Parathyroid adenoma (tissue), 2 donors: ENCODE measurements around the gene RRP9.

Source experiments
- H2AFZ ChIP-seq: fragments of 300-600 bp; sonication (generic); one replicate; pipeline ENCODE4 v1.7.0; 2017; ENCODE audit warnings: antibody characterized with exemption, mild to moderate bottlenecking
- H3K27ac ChIP-seq: fragments of 300-600 bp; sonication (generic); one replicate; pipeline ENCODE4 v1.7.0; 2017
- H3K27me3 ChIP-seq: fragments of 300-600 bp; sonication (generic); one replicate; pipeline ENCODE4 v1.7.0; 2017; ENCODE audit warnings: low read length; ENCODE audit not compliant: control insufficient read depth, insufficient read depth
- H3K36me3 ChIP-seq: fragments of 300-600 bp; sonication (generic); one replicate; pipeline ENCODE4 v1.7.0; 2017; ENCODE audit warnings: low read length; ENCODE audit not compliant: control insufficient read depth, insufficient read depth
- H3K4me1 ChIP-seq: fragments of 300-600 bp; sonication (generic); one replicate; pipeline ENCODE4 v1.7.0; 2017; ENCODE audit warnings: control low read depth
- H3K4me2 ChIP-seq: fragments of 300-600 bp; sonication (generic); one replicate; pipeline ENCODE4 v1.7.0; 2017; ENCODE audit warnings: low read length
- H3K4me3 ChIP-seq: fragments of 300-600 bp; sonication (generic); one replicate; pipeline ENCODE4 v1.7.0; 2017; ENCODE audit warnings: low read depth, low read length
- H3K79me2 ChIP-seq: fragments of 300-600 bp; sonication (generic); one replicate; pipeline ENCODE4 v1.7.0; 2017; ENCODE audit warnings: control low read depth
- H3K9ac ChIP-seq: fragments of 300-600 bp; sonication (generic); one replicate; pipeline ENCODE4 v1.7.0; 2017; ENCODE audit warnings: mild to moderate bottlenecking
- H3K9me3 ChIP-seq: fragments of 300-600 bp; sonication (generic); one replicate; pipeline ENCODE4 v1.7.0; 2017; ENCODE audit warnings: low read length; ENCODE audit not compliant: control insufficient read depth
- TF ChIP-seq, protein P1 (sequence below): fragments of 300-600 bp; sonication (generic); IDR thresholded peaks from one replicate; pipeline ENCODE4 v1.7.0; 2017; ENCODE audit warnings: antibody characterized with exemption, mild to moderate bottlenecking
- donor health status: primary hyperparathyroidism.

Gene RRP9

DNA sequence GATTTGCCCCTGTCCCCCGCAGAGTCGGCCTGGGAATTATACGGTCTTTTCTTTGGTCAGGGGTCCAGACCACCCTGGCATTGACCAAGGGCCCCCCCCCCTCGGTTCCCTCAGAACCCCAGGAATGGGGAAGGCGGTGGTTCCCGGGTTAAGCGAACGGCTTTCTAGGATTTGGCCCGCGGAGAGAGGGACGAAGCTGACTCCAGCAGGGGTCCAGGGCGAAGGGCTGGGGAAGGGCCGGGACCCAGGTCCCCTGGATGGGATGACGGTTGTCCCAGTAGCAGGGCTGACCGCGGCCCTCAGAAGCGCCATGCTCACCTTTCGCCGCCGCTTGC lies 274 bp downstream of the RRP9 start:
- no peaks in the 10 kb centered on the region for H3K27me3 ChIP-seq
- H3K9me3 ChIP-seq: no peaks in the 10 kb centered on the region
- peak overlapping the region; percentile 86 for H2AFZ ChIP-seq
- H3K4me1 ChIP-seq: peaks cover 12% of the 10 kb centered on the region
- TF ChIP-seq, protein P1, sequence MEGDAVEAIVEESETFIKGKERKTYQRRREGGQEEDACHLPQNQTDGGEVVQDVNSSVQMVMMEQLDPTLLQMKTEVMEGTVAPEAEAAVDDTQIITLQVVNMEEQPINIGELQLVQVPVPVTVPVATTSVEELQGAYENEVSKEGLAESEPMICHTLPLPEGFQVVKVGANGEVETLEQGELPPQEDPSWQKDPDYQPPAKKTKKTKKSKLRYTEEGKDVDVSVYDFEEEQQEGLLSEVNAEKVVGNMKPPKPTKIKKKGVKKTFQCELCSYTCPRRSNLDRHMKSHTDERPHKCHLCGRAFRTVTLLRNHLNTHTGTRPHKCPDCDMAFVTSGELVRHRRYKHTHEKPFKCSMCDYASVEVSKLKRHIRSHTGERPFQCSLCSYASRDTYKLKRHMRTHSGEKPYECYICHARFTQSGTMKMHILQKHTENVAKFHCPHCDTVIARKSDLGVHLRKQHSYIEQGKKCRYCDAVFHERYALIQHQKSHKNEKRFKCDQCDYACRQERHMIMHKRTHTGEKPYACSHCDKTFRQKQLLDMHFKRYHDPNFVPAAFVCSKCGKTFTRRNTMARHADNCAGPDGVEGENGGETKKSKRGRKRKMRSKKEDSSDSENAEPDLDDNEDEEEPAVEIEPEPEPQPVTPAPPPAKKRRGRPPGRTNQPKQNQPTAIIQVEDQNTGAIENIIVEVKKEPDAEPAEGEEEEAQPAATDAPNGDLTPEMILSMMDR: no peak
- H3K79me2 ChIP-seq: no peaks in the 10 kb centered on the region
- peak overlapping the region; percentile 94 for H3K4me2 ChIP-seq
- no peaks in the 10 kb centered on the region for H3K36me3 ChIP-seq
- peak overlapping the region; percentile 24 for H3K27ac ChIP-seq
- H3K4me3 ChIP-seq: peak overlapping the region; percentile 80
- peak overlapping the region; percentile 44 for H3K9ac ChIP-seq

- no peaks in the 10 kb centered on the region for H3K36me3 ChIP-seq
- H3K27ac ChIP-seq: no peak overlapping the region
- H3K9me3 ChIP-seq: no peaks in the 10 kb centered on the region
- peak overlapping the region; percentile 80 for H3K4me3 ChIP-seq
- H3K9ac ChIP-seq: peak overlapping the region; percentile 44
- peak overlapping the region; percentile 94 for H3K4me2 ChIP-seq
- no peaks in the 10 kb centered on the region for H3K79me2 ChIP-seq
- H2AFZ ChIP-seq: peak overlapping the region; percentile 86
- TF ChIP-seq, protein P1: no peak
- peaks cover 12% of the 10 kb centered on the region for H3K4me1 ChIP-seq
- no peaks in the 10 kb centered on the region for H3K27me3 ChIP-seq
Measured at GRCh38 chr3:51940648-51941462, 849 bp downstream of the RRP9 start.

GRCh38 chr3:51938780-51939425 lies 2.8 kb downstream of the RRP9 start:
- TF ChIP-seq, protein P1: no peak
- Histone ChIP-seq H3K4me2 (no peak overlapping the region), H3K9ac (no peak overlapping the region)

GRCh38 chr3:51937611-51938450 lies 3.9 kb downstream of the RRP9 start:
- no peaks in the 10 kb centered on the region for H3K27me3 ChIP-seq
- TF ChIP-seq, protein P1: no peak
- H2AFZ ChIP-seq: no peak overlapping the region
- no peaks in the 10 kb centered on the region for H3K36me3 ChIP-seq
- no peak overlapping the region for H3K4me3 ChIP-seq
- no peak overlapping the region for H3K27ac ChIP-seq
- no peak overlapping the region for H3K9ac ChIP-seq
- no peaks in the 10 kb centered on the region for H3K9me3 ChIP-seq
- peaks cover 5% of the 10 kb centered on the region for H3K4me1 ChIP-seq
- no peaks in the 10 kb centered on the region for H3K79me2 ChIP-seq
- H3K4me2 ChIP-seq: no peak overlapping the region

More at GRCh38 chr3:51938780-51939425, 2.8 kb downstream of the RRP9 start:
- H3K27ac ChIP-seq: no peak overlapping the region
- H3K27me3 ChIP-seq: no peaks in the 10 kb centered on the region
- peaks cover 12% of the 10 kb centered on the region for H3K4me1 ChIP-seq
- no peaks in the 10 kb centered on the region for H3K36me3 ChIP-seq
- no peak overlapping the region for H2AFZ ChIP-seq
- no peaks in the 10 kb centered on the region for H3K9me3 ChIP-seq
- H3K4me3 ChIP-seq: no peak overlapping the region
- H3K79me2 ChIP-seq: no peaks in the 10 kb centered on the region
